ENCODE measurements around the gene RUVBL2. TPM values are rescaled to one million over a fixed set of nuclear protein-coding genes. Genes with fewer than 3 reads are reported as not detected.

Gene RUVBL2
- 174 and 178 TPM in 2 replicates for polyA plus RNA-seq (2014; cell fraction: cytosol; rRNA removed)
- polyA plus RNA-seq (2014; cell fraction: nucleus; rRNA removed) = 150 and 173 TPM in 2 replicates

GRCh38 chr19:48993175-48994034, at the start of gene RUVBL2, which contains the start of gene GYS1:
Gene RUVBL2 (plus strand): TSS chr19:48993887. CDS start chr19:48993912, 25 bp downstream.
Gene GYS1 (minus strand): TSS chr19:48993309. CDS start chr19:48993112, 197 bp downstream.
- peak; percentile 97 for DNase-seq (ENCODE audit: low spot score)

GRCh38 chr19:48945415-48945814, 48.3 kb upstream of the RUVBL2 start:
- no peak for DNase-seq (ENCODE audit: low spot score)

- no peak for DNase-seq (ENCODE audit: low spot score)
Observed at GRCh38 chr19:48945817-48946216, 47.9 kb upstream of the RUVBL2 start.

- DNase-seq (ENCODE audit: low spot score) = no peak
Observed at GRCh38 chr19:48946463-48947257, 47.0 kb upstream of the RUVBL2 start.

- no peak for DNase-seq (ENCODE audit: low spot score)
Observed at GRCh38 chr19:48947258-48947542, 46.5 kb upstream of the RUVBL2 start.

GRCh38 chr19:48950159-48950558, 43.5 kb upstream of the RUVBL2 start:
- no peak for DNase-seq (ENCODE audit: low spot score)

GRCh38 chr19:48950830-48951519, 42.7 kb upstream of the RUVBL2 start:
- no peak for DNase-seq (ENCODE audit: low spot score)

- DNase-seq (ENCODE audit: low spot score) = no peak
Observed at GRCh38 chr19:48953141-48953540, 40.5 kb upstream of the RUVBL2 start.

- DNase-seq (ENCODE audit: low spot score) = no peak
Observed at GRCh38 chr19:48953990-48954594, 39.6 kb upstream of the RUVBL2 start.

GRCh38 chr19:48954595-48955307, 38.9 kb upstream of the RUVBL2 start, which contains the start of gene BAX:
Gene BAX (plus strand): TSS chr19:48954875. CDS start chr19:48954929, 54 bp downstream.
- DNase-seq (ENCODE audit: low spot score) = peak; percentile 92

- DNase-seq (ENCODE audit: low spot score) = no peak
Observed at GRCh38 chr19:48955308-48955958, 38.3 kb upstream of the RUVBL2 start.

GRCh38 chr19:48958006-48958405, 35.7 kb upstream of the RUVBL2 start:
- no peak for DNase-seq (ENCODE audit: low spot score)

- no peak for DNase-seq (ENCODE audit: low spot score)
Observed at GRCh38 chr19:48959341-48960239, 34.1 kb upstream of the RUVBL2 start.

GRCh38 chr19:48961051-48961649, 32.5 kb upstream of the RUVBL2 start:
- DNase-seq (ENCODE audit: low spot score) = no peak

- no peak for DNase-seq (ENCODE audit: low spot score)
Observed at GRCh38 chr19:48961673-48962028, 32.0 kb upstream of the RUVBL2 start.

GRCh38 chr19:48962029-48962848, 31.4 kb upstream of the RUVBL2 start:
- DNase-seq (ENCODE audit: low spot score) = peak; percentile 29

- no peak for DNase-seq (ENCODE audit: low spot score)
Observed at GRCh38 chr19:48962849-48963165, 30.9 kb upstream of the RUVBL2 start.

Data from SK-N-DZ (cell line).